ENCODE data around the gene METAP2.

The METAP2 gene

GRCh38 chr12:95545731-95546490, 72.0 kb downstream of the METAP2 start (continued):
- TF ChIP-seq, protein P1, sequence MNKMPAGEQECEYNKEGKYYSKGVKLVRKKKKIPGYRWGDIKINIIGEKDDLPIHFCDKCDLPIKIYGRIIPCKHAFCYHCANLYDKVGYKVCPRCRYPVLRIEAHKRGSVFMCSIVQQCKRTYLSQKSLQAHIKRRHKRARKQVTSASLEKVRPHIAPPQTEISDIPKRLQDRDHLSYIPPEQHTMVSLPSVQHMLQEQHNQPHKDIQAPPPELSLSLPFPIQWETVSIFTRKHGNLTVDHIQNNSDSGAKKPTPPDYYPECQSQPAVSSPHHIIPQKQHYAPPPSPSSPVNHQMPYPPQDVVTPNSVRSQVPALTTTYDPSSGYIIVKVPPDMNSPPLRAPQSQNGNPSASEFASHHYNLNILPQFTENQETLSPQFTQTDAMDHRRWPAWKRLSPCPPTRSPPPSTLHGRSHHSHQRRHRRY (tag by site-specific recombination; IDR thresholded peaks at IDR 0.05), result no peak
- TF ChIP-seq ZNF174 (tag by site-specific recombination; IDR thresholded peaks at IDR 0.05) (no peak), ZNF76 (tag by site-specific recombination; IDR thresholded peaks at IDR 0.05; ENCODE audit: borderline replicate concordance, low read depth) (no peak), ZXDB (tag by site-specific recombination; IDR thresholded peaks at IDR 0.05) (0 out of 2 replicates have a peak, but pooled peaks have one; percentile 43), MEIS1 (CRISPR knock-in tag; IDR thresholded peaks at IDR 0.05; ENCODE audit: borderline replicate concordance) (no peak), KLF9 (tag by site-specific recombination; IDR thresholded peaks at IDR 0.05; ENCODE audit: low read depth) (no peak), SP2 (tag by site-specific recombination; IDR thresholded peaks at IDR 0.05) (no peak), ZNF398 (tag by site-specific recombination; IDR thresholded peaks at IDR 0.05) (no peak), ZNF623 (tag by site-specific recombination; IDR thresholded peaks at IDR 0.05) (no peak), PRDM4 (tag by site-specific recombination; IDR thresholded peaks at IDR 0.05) (peak; percentile 92), ZNF19 (tag by site-specific recombination; IDR thresholded peaks at IDR 0.05; ENCODE audit: low read depth) (no peak), ZIC2 (tag by site-specific recombination; IDR thresholded peaks at IDR 0.05) (no peak), ZNF660 (tag by site-specific recombination; IDR thresholded peaks at IDR 0.05) (no peak), ZNF529 (tag by site-specific recombination; IDR thresholded peaks at IDR 0.05; ENCODE audit: insufficient replicate concordance) (no peak), ZNF513 (tag by site-specific recombination; IDR thresholded peaks at IDR 0.05) (no peak), ZNF654 (tag by site-specific recombination; IDR thresholded peaks at IDR 0.05; ENCODE audit: low read depth) (no peak), ZNF626 (tag by site-specific recombination; IDR thresholded peaks at IDR 0.05) (no peak), ZNF777 (tag by site-specific recombination; IDR thresholded peaks at IDR 0.05; ENCODE audit: borderline replicate concordance) (no peak), ZNF514 (tag by site-specific recombination; IDR thresholded peaks at IDR 0.05) (no peak), ZNF37A (tag by site-specific recombination; IDR thresholded peaks at IDR 0.05) (no peak), ZNF132 (tag by site-specific recombination; IDR thresholded peaks at IDR 0.05; ENCODE audit: borderline replicate concordance) (no peak)
- TF ChIP-seq, protein P2, sequence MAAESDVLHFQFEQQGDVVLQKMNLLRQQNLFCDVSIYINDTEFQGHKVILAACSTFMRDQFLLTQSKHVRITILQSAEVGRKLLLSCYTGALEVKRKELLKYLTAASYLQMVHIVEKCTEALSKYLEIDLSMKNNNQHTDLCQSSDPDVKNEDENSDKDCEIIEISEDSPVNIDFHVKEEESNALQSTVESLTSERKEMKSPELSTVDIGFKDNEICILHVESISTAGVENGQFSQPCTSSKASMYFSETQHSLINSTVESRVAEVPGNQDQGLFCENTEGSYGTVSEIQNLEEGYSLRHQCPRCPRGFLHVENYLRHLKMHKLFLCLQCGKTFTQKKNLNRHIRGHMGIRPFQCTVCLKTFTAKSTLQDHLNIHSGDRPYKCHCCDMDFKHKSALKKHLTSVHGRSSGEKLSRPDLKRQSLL (tag by site-specific recombination; IDR thresholded peaks at IDR 0.05), result no peak
- TF ChIP-seq, protein P3, sequence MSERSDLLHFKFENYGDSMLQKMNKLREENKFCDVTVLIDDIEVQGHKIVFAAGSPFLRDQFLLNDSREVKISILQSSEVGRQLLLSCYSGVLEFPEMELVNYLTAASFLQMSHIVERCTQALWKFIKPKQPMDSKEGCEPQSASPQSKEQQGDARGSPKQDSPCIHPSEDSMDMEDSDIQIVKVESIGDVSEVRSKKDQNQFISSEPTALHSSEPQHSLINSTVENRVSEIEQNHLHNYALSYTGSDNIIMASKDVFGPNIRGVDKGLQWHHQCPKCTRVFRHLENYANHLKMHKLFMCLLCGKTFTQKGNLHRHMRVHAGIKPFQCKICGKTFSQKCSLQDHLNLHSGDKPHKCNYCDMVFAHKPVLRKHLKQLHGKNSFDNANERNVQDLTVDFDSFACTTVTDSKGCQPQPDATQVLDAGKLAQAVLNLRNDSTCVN (tag by site-specific recombination; optimal IDR thresholded peaks at IDR 0.05), result no peak
- TF ChIP-seq, protein P4, sequence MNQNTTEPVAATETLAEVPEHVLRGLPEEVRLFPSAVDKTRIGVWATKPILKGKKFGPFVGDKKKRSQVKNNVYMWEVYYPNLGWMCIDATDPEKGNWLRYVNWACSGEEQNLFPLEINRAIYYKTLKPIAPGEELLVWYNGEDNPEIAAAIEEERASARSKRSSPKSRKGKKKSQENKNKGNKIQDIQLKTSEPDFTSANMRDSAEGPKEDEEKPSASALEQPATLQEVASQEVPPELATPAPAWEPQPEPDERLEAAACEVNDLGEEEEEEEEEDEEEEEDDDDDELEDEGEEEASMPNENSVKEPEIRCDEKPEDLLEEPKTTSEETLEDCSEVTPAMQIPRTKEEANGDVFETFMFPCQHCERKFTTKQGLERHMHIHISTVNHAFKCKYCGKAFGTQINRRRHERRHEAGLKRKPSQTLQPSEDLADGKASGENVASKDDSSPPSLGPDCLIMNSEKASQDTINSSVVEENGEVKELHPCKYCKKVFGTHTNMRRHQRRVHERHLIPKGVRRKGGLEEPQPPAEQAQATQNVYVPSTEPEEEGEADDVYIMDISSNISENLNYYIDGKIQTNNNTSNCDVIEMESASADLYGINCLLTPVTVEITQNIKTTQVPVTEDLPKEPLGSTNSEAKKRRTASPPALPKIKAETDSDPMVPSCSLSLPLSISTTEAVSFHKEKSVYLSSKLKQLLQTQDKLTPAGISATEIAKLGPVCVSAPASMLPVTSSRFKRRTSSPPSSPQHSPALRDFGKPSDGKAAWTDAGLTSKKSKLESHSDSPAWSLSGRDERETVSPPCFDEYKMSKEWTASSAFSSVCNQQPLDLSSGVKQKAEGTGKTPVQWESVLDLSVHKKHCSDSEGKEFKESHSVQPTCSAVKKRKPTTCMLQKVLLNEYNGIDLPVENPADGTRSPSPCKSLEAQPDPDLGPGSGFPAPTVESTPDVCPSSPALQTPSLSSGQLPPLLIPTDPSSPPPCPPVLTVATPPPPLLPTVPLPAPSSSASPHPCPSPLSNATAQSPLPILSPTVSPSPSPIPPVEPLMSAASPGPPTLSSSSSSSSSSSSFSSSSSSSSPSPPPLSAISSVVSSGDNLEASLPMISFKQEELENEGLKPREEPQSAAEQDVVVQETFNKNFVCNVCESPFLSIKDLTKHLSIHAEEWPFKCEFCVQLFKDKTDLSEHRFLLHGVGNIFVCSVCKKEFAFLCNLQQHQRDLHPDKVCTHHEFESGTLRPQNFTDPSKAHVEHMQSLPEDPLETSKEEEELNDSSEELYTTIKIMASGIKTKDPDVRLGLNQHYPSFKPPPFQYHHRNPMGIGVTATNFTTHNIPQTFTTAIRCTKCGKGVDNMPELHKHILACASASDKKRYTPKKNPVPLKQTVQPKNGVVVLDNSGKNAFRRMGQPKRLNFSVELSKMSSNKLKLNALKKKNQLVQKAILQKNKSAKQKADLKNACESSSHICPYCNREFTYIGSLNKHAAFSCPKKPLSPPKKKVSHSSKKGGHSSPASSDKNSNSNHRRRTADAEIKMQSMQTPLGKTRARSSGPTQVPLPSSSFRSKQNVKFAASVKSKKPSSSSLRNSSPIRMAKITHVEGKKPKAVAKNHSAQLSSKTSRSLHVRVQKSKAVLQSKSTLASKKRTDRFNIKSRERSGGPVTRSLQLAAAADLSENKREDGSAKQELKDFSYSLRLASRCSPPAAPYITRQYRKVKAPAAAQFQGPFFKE (tag by site-specific recombination; IDR thresholded peaks at IDR 0.05; ENCODE audit: borderline replicate concordance), result no peak

All from HEK293 (cell line).